Fibroblast of the conjunctiva (primary cell): ENCODE data around the gene LSAMP.

Experiments
- DNase-seq: peaks from one replicate; pipeline ENCODE4 v3.0.0-alpha.2; 2010; ENCODE audit warnings: low read depth

The LSAMP gene

GRCh38 chr3:116161575-116162525, 283.4 kb downstream of the LSAMP start:
- no peak for DNase-seq

DNA sequence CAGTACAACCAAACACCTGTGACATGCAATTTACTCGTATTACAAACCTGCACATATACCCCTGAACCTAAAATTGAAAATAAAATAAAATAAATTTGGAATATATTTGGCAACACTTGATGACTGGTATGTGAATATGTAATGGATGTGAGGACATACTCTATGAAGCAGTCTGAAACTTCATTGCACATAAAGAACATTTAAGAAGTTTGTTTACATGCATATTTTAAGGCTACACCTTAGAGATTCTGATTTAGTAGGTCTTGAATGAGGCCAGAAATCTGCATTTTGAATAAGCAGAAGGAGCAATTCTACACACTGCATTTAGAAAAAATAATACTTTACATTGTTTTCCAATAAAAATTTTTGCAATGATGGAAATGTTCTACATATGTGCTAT, 284.7 kb downstream of the LSAMP start:
- DNase-seq, result no peak

DNA sequence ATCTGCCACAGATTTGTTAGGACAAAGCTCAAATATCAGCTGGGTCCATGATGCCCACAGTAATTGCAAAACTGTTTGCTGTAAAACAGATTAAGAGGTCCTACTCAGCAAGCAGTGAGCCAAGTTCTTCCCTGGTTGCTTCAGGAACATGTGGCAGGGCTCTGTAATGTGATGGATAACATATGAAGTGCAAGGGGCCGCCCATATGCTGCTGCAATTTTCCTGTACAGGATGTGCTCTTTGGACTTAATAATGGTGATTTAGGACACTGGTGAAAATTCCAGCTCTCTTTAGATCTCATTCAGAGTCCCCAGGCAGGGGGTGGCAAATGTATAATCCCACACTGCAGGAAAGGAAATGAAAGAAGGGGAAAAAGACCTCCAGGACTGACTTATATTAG, 289.4 kb downstream of the LSAMP start:
- peak; percentile 3 for DNase-seq

DNA sequence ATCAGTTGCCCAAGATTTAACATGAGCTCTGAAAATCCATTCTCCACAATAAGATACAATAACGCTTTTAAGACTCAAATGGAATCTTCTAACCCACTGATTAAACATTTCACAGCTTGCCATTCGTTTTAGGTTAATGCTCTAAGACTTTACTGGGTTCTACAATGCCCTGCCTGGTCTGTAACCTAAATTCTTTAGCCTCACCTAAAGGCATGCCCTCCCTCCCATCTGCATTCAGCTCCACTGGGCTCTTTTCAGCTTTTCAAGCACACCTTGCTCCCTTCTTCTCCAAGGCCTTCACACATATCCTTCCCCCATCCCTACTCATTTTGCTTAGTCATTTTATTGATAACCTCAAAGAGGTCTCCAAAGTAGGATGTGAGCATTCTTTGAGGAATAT, 290.9 kb downstream of the LSAMP start:
- DNase-seq, result no peak

GRCh38 chr3:116153174-116153573, 292.1 kb downstream of the LSAMP start:
- no peak for DNase-seq

DNA sequence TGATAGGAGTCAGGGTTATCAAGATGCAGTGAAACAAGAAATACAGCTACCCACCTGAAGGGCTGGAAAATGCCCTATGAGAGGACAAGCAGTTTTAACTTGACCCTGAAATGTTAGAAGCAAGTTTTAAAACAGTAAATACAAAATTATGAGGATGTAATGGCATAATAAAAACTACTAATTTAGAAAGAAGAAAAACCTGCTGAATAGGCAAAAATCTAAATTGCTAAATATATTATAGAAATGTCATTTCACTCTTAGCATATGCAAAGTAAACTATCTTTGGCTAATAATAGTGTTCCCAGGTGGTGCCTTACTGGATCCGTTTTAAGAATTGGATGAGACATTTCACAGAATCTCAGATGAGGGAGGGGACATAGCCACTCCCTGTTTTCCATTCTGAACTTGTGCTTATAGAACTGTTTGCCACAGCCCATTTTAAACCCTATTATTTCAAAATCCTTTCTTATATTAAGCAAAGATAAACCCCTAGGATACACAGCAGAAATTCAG, 294.6 kb downstream of the LSAMP start:
- no peak for DNase-seq

GRCh38 chr3:116148881-116149851, 296.1 kb downstream of the LSAMP start:
- DNase-seq, result no peak

DNA sequence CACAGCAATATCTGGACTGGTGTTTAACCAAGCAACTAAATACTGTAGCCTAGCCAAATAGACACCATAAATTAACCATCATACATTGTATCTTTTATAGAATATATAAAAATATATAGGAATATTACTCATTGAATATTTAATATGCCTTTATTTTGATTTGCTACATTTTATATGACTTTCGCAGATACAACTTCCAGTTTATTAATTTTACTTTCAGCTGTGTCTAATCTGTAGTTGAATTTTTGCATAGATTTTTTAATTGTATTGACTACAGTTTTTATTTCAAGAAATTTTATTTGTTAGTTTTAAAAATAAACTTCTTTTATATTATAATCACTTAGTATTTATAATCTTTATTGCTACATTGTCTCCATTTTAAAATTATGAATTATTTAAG, 299.7 kb downstream of the LSAMP start:
- no peak for DNase-seq

DNA sequence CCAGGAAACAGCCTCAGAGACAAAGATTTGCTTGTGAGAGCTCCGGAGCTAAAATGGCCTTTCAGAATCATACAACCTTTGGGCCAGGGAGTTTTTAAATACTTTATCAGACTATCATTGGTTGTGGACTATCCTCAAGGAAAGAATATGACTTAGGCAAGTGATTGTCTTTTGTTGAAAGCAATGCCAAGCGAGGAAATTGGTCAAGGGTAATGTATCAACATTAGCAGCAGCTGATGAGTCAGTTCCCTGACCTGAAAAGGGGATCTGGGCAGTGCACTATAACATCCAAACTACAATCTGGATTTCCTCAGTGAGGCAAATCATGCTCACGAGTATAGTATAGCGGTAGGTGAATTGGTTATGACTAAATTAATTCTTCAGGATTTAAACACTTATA, 303.6 kb downstream of the LSAMP start:
- no peak for DNase-seq

DNA sequence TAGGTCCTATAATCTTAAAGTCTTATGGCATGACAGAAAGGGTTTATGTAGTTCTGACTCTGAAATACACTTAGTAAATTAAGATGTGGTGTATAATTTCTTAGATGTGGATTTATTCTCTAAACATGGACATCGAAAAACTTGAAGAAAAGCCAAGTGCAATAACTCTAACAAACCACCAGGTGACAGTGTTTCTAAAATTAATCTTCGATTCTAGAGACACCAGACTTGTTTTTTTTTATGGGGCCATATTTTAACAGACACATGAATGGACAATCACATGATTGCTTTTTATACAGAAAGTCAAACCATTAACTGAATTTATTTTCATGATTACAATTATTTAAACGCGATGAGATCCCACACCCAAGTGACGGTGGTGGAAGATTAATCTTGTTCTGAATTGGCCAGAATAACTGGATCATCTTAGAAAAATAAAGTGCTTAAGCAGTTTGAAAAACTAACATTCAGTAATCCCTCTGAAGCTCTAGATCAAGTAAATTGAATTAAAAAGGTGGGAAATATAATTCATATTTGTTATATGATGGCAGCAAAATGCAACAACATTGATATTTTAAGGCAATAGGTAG, 305.1 kb downstream of the LSAMP start:
- DNase-seq, result peak; percentile 10

DNA sequence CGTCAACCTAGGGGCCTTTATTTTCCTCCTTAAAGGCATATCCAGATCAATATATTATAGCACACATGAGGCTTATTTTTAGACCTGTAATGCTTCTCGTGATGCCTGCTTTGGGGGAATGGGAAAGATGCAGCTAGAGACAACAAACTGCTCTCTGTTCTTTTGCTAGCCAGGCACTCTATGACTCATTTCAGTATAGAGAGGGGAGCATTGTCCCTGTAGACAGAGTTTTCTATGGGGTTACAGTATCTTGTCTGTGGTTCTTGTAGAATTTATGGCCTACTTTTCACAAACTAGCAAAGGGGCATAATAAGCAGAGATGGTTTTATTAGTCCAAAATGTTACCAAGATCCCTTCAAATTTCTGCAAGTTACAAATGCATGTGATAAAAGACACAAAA, 305.6 kb downstream of the LSAMP start:
- DNase-seq, result no peak

DNA sequence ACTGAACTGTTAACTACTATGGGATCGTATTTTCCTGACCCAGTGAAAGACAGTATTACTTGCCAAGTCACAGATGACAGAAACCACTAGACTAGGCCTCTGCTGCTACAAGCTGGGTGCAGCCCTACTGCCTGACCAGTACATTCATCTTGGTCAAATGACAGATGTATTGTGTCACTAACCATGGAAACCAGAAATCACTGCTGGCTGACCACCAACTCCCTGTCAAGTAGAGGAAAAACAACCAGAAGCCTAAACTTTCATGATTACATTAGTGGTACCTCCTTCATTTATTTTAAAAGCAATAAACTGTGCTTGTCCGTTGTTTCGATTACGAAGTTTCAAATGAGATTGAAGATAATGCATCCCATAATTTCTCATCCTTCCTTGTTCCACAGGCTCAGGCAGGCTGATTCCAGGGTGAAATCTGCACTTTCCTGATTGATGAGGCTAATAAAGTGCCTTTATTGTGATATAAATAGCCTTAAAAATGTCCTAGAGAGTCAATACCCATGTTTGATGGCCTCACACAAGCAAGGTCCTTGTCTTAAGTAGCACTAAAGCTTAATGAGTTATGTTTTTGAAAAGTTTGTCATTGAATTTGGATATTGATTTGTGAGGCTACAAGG, 309.7 kb downstream of the LSAMP start:
- DNase-seq, result no peak

DNA sequence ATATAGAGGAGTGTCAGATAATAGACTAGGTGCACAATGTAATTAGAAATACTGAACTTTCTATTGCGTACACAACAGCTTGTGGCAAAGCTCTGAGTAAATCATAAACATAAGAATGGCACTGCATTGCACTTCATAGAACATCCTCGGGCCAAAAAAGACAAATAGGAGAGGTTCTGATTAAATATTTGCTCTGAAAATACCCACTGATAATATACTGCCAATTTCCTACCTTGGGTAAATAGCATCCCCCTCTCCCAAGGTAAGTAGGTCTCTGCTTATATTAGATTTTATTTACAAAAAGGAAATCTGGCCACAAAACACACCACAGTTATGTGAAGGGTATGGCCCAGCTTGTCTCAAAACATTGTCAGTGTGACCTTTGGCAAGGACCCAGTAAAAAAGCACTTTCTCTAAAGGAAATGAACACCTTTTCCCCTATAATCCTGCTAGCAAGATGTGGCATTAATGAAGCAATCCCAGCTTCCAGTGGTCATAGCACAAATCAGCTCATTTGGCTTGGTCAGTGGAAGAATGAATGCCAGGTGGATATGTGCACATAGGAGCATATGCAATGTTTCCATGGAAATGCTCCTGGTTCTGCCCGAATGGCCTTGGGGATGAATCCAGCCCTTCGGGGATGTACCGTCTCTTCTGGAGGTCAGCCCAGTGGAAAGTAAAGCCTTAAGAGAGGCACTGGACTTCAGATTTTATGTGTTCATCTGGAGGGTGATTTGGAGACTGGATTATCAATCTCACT, 315.9 kb downstream of the LSAMP start:
- DNase-seq, result no peak

GRCh38 chr3:116127464-116127863, 317.8 kb downstream of the LSAMP start:
- no peak for DNase-seq

DNA sequence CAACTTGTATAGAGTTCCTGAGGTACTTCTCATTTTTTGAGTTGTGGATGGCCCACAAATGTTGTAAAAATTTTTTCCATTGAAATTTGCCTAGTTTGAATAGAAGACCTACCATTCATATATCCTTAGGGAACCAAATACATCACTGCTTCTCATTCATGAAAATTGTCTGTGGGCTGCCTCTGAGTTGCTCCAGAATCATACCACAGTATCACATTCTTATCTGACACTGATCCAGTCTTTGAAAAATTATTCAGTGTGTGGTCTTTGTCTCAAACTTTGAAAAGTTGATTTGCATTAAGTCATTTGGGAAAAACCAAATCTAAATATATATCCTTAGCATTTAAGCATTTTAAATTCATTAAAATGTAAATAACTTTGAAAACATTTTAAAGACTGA, 321.1 kb downstream of the LSAMP start:
- DNase-seq, result no peak

DNA sequence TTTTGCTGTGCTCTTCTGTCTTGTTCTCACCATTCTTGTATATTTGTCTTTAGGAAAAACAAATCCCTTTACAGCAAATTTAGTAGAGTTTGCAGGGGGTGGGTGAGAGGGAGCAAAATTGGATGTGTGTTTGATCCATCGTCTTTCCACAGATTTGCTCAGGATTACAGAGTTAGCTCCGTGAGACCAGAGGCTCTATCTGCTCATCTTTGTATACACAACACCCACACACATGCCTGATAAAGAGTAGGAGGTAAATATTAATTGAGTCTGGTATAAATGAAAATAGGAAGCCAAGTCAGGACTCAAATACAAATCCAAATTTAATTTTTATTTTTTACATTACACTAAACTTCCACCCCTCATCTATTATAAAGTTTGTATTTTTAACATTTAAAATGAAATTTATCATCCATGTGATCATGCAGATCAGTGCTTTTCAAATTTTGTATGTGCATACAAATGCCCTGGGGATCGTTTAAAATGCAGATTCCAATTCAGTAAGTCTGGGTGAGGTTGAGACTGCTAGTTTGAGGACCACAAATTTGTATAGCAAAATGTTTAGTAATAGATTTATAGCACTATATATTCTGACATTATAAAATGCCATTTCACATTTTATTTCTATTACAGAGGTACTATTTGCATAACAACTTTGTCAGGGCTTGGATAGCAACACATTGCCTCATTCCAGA, 326.7 kb downstream of the LSAMP start:
- DNase-seq, result no peak

GRCh38 chr3:116114586-116114985, 330.7 kb downstream of the LSAMP start:
- no peak for DNase-seq

GRCh38 chr3:116112696-116113095, 332.6 kb downstream of the LSAMP start:
- no peak for DNase-seq

DNA sequence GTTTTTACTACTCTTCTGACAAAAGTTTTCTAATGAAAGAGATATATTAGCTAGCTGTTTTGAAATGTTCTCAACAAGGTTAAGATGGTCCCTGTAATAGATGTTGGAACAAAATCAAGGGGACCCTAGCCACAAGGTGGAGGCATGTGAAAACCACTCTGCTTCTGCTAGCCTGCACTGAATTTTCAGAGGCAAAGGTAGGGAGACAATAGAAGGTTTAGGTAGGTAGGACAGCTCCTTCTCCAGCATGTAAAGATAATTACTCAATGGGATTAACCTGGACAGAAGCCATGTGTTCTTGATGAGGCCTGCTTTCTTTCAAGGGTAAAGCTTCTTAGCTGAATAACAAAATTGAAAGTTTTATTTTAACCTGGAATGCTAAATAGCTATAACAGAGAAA, 333.5 kb downstream of the LSAMP start:
- no peak for DNase-seq

DNA sequence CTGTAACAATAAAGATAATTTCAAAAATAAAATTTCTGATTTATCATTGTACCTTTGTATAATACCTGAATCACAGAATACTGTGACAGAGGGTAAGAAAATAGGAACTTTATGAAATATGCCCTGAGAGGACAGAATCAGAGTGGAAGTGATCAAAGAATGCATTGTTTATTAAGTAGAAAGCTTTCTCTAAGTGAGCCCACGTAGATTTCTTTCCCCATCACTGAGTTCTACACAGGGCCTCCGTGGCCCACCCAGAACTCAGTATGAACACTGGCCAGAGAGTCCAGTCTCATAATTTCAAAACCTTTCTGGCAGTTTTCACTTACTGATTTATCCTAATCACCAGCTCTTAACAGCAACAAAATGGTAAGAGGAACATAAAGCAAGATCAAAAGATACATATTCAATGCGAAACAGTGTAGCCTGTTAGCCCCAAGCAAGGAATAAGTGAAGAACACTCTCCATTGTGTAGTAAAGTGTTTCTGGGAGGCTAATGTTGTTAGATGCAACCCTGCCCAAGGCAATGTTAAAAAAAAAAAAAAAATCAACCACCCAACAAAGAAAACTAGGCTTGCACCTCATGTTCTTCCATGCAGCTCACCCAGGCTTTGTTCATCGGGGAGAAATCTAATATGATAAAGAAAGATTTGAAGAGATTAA, 341.3 kb downstream of the LSAMP start:
- DNase-seq, result no peak
